Activated B cell treated with CpG ODN at 0.5 μM for 24 hours (primary cell): ENCODE measurements around the gene AQP1. TPM values are rescaled to one million over a fixed set of nuclear protein-coding genes. Genes with fewer than 3 reads are reported as not detected.

Source experiments
- ATAC-seq: fragments of 200-7000 bp; cut with Tn5 transposase; one replicate; pipeline ENCODE4 v1.10.0; 2021; ENCODE audit warnings: low read depth, mild to moderate bottlenecking, moderate library complexity
- CTCF ChIA-PET: fragments of 350-600 bp; sonication (Branson Sonifier 250); formaldehyde crosslinking; loops from one replicate; lab custom pipeline; 2021; ENCODE audit warnings: antibody characterized with exemption; lab: Charles Lee
- POLR2A ChIA-PET: fragments of 350-600 bp; sonication (Branson Sonifier 250); formaldehyde crosslinking; loops from one replicate; lab custom pipeline; 2021; ENCODE audit warnings: antibody characterized with exemption; lab: Charles Lee
- DNase-seq: peaks from one replicate; pipeline ENCODE4 v3.0.0; 2022
- H3K27ac Mint-ChIP-seq: one replicate; pipeline ENCODE4 v1.8.0; 2020; ENCODE audit warnings: mixed read lengths
- H3K27me3 Mint-ChIP-seq: one replicate; pipeline ENCODE4 v1.8.0; 2021; ENCODE audit warnings: mixed read lengths
- H3K36me3 Mint-ChIP-seq: one replicate; pipeline ENCODE4 v1.8.0; 2021; ENCODE audit warnings: low read depth, mixed read lengths
- H3K4me1 Mint-ChIP-seq: one replicate; pipeline ENCODE4 v1.8.0; 2021; ENCODE audit warnings: mixed read lengths
- H3K4me3 Mint-ChIP-seq: one replicate; pipeline ENCODE4 v1.8.0; 2020; ENCODE audit warnings: mild to moderate bottlenecking, mixed read lengths
- H3K9me3 Mint-ChIP-seq: one replicate; pipeline ENCODE4 v1.8.0; 2020; ENCODE audit warnings: mixed read lengths
- CTCF ChIP-seq: fragments of 200-600 bp; IDR thresholded peaks from one replicate; pipeline ENCODE4 v1.8.0; 2022; ENCODE audit warnings: antibody characterized with exemption, mild to moderate bottlenecking
- intact Hi-C: fragments of 100-400 bp; cut with micrococcal nuclease; formaldehyde crosslinking; loops from one replicate; pipeline ENCODE4 v1.15.1; 2024
- total RNA-seq: library from RNA; stranded (reverse); gene quantifications from 2 replicates; pipeline ENCODE4 v1.2.3, GENCODE V29; 2022

The AQP1 gene
- total RNA-seq, 1 donor from 2014 or later = 0.44 TPM

- no peak for TF ChIP-seq CTCF
- no peaks in the 10 kb centered on the region for H3K9me3 Mint-ChIP-seq
- no peak for ATAC-seq
- no peaks in the 10 kb centered on the region for H3K36me3 Mint-ChIP-seq
- CTCF ChIA-PET = no interaction called here
- H3K4me3 Mint-ChIP-seq = no peak overlapping the region
- POLR2A ChIA-PET = no interaction called here
- peaks cover 2% of the 10 kb centered on the region for H3K27me3 Mint-ChIP-seq
- peak; percentile 11 for DNase-seq
- H3K27ac Mint-ChIP-seq = no peak overlapping the region
- no peaks in the 10 kb centered on the region for H3K4me1 Mint-ChIP-seq
- intact Hi-C loops = no loop called here
Observed at GRCh38 chr7:30923774-30924413, 12.2 kb downstream of the AQP1 start.

- peaks cover 2% of the 10 kb centered on the region for H3K27me3 Mint-ChIP-seq
- DNase-seq (peak; percentile 7), ATAC-seq (no peak)
- no peak overlapping the region for H3K27ac Mint-ChIP-seq
- H3K36me3 Mint-ChIP-seq = no peaks in the 10 kb centered on the region
- no peak overlapping the region for H3K4me3 Mint-ChIP-seq
- intact Hi-C loops = no loop called here
- H3K4me1 Mint-ChIP-seq = no peaks in the 10 kb centered on the region
- POLR2A ChIA-PET = no interaction called here
- H3K9me3 Mint-ChIP-seq = no peaks in the 10 kb centered on the region
- TF ChIP-seq CTCF = no peak
- CTCF ChIA-PET = no interaction called here
Observed at GRCh38 chr7:30924624-30925023, 13.0 kb downstream of the AQP1 start.

- ChIA-PET CTCF (no interaction called here), POLR2A (no interaction called here)
- no peak for ATAC-seq
- no peak for TF ChIP-seq CTCF
- no peak for DNase-seq
- H3K4me1 Mint-ChIP-seq = no peaks in the 10 kb centered on the region
- H3K27ac Mint-ChIP-seq = no peak overlapping the region
- no peaks in the 10 kb centered on the region for H3K9me3 Mint-ChIP-seq
- peaks cover 2% of the 10 kb centered on the region for H3K27me3 Mint-ChIP-seq
- no peak overlapping the region for H3K4me3 Mint-ChIP-seq
- H3K36me3 Mint-ChIP-seq = no peaks in the 10 kb centered on the region
- intact Hi-C loops = no loop called here
Observed at GRCh38 chr7:30925117-30925516, 13.5 kb downstream of the AQP1 start.

GRCh38 chr7:30925913-30926312 lies 14.3 kb downstream of the AQP1 start:
- CTCF ChIA-PET = no interaction called here

GRCh38 chr7:30926313-30926712 lies 14.7 kb downstream of the AQP1 start:
- CTCF ChIA-PET = no interaction called here
- H3K9me3 Mint-ChIP-seq = no peaks in the 10 kb centered on the region

More at GRCh38 chr7:30925913-30926312, 14.3 kb downstream of the AQP1 start:
- Mint-ChIP-seq H3K27me3 (peaks cover 2% of the 10 kb centered on the region), H3K27ac (no peak overlapping the region), H3K4me3 (no peak overlapping the region), H3K9me3 (no peaks in the 10 kb centered on the region), H3K36me3 (no peaks in the 10 kb centered on the region), H3K4me1 (no peaks in the 10 kb centered on the region)
- no peak for DNase-seq
- ATAC-seq = no peak
- POLR2A ChIA-PET = no interaction called here
- intact Hi-C loops = no loop called here
- TF ChIP-seq CTCF = no peak

More at GRCh38 chr7:30926313-30926712, 14.7 kb downstream of the AQP1 start:
- no peaks in the 10 kb centered on the region for H3K4me1 Mint-ChIP-seq
- TF ChIP-seq CTCF = no peak
- POLR2A ChIA-PET = no interaction called here
- H3K27ac Mint-ChIP-seq = no peak overlapping the region
- peaks cover 2% of the 10 kb centered on the region for H3K27me3 Mint-ChIP-seq
- DNase-seq (no peak), ATAC-seq (no peak)
- H3K36me3 Mint-ChIP-seq = no peaks in the 10 kb centered on the region
- intact Hi-C loops = no loop called here
- no peak overlapping the region for H3K4me3 Mint-ChIP-seq
